GM23248 (cell line): ENCODE data around the gene MAPK8IP2.

Experiments
- EZH2 ChIP-seq: fragments of 200-600 bp; sonication (generic); IDR thresholded peaks from 2 replicates; pipeline ENCODE4 v1.6.1; 2018; ENCODE audit warnings: antibody characterized with exemption, mild to moderate bottlenecking; ENCODE audit not compliant: insufficient read depth, poor library complexity, severe bottlenecking
- EZH2phosphoT487 ChIP-seq: fragments of 200-600 bp; sonication (generic); IDR thresholded peaks from 2 replicates; pipeline ENCODE4 v1.6.1; 2018; ENCODE audit warnings: antibody characterized with exemption, moderate library complexity, mild to moderate bottlenecking, low read depth; ENCODE audit not compliant: insufficient read depth

- TF ChIP-seq EZH2 (no peak), EZH2phosphoT487 (no peak)
These were observed 37.8 kb upstream of the MAPK8IP2 start, which contains the start of gene SYCE3 for GRCh38 chr22:50562523-50563412.
